ENCODE results near the gene KCNK4. TPM values are rescaled to one million over a fixed set of nuclear protein-coding genes. Genes with fewer than 3 reads are reported as not detected.
A peak's percentile ranks its signal among the peaks of the same experiment; 100 is the strongest.

KCNK4 gene
- total and polyA plus RNA-seq, 2 donors (not counting 3 experiments of a cell fraction or from before 2014, with no cell fraction given), result 0.06 to 0.44 TPM

DNA sequence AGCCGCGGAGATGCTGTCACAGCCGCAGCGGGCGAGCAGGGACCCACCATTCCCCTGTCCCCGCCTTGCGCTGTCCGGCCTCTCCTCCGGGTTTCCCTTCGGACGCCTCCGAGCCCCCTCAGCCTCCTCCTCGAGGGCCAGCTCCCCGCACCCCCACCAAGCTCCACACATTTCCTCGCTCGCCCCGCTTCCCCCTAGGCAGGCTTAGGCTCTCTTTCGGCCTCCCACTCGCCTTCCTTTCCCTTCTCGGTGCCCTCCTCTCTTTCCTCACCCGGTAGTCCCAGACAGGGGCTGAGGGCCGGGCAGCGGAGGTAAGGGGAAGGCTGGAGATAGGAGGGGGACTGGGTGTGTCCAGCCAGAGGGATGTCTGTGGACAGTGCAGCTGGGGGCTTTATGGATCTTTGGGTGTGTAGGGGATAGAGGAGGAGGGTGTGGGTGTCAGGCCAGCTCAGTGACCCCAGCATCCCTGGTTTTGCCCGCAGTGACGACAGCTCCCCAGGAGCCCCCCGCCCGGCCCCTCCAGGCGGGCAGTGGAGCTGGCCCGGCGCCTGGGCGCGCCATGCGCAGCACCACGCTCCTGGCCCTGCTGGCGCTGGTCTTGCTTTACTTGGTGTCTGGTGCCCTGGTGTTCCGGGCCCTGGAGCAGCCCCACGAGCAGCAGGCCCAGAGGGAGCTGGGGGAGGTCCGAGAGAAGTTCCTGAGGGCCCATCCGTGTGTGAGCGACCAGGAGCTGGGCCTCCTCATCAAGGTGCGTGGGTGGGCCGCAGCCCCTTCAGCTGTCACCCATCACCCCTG, 1.6 kb downstream of the KCNK4 start:
- H3K4me3 ChIP-seq (replicated peaks in 1 of 3; ENCODE audit: insufficient read depth in 1 of 3, low read depth in 1 of 3, low read length in 3 of 3), result no peak overlapping the region
- H3K4me1 ChIP-seq (ENCODE audit: control insufficient read depth, extremely low read depth, insufficient read depth, low read length), result no peaks in the 10 kb centered on the region
- no peak overlapping the region for H3K27ac ChIP-seq (ENCODE audit: insufficient read depth, low read depth, low read length)
- H3K9me1 ChIP-seq (replicated peaks; ENCODE audit: control insufficient read depth, extremely low read depth, insufficient read depth, low read length), result no peaks in the 10 kb centered on the region
- H3K9ac ChIP-seq (replicated peaks; ENCODE audit: extremely low read depth, insufficient read depth, low read length), result no peak overlapping the region
- no TSS peak for BruUV-seq (replicated peaks)
- intact Hi-C loops (cut with micrococcal nuclease) (no loop called here), dilution Hi-C loops (cut with MboI; ENCODE audit: extremely low pct_ligation_motif_present, low sequenced_read_pairs) (no loop called here)
- ChIA-PET POLR2A (no interaction called here), CTCF (interaction anchor here (1.7 to 4.5 kb wide), 2 partner anchors 9 to 12 kb away, joined by 10 to 17 read pairs; partner anchors contain the start of genes CATSPERZ and ESRRA)
- H4K20me1 ChIP-seq (replicated peaks; ENCODE audit: control insufficient read depth, extremely low read depth, insufficient read depth, low read length), result no peaks in the 10 kb centered on the region
- no peak for FAIRE-seq
- no peak for DNase-seq (ENCODE audit: low read depth, low spot score)
- H2AFZ ChIP-seq (ENCODE audit: low read depth, low read length), result no peak overlapping the region
- TF ChIP-seq, protein P1, sequence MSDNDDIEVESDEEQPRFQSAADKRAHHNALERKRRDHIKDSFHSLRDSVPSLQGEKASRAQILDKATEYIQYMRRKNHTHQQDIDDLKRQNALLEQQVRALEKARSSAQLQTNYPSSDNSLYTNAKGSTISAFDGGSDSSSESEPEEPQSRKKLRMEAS (IDR thresholded peaks at IDR 0.05; ENCODE audit: insufficient read depth, insufficient read length), result no peak
- peak; percentile 85 for TF ChIP-seq EZH2 (IDR thresholded peaks at IDR 0.05; ENCODE audit: borderline replicate concordance, low read depth, low read length, severe bottlenecking)
- no peaks in the 10 kb centered on the region for H3K79me2 ChIP-seq (ENCODE audit: control insufficient read depth, insufficient read depth, low read length)
- H3K9me3 ChIP-seq (replicated peaks; ENCODE audit: control insufficient read depth, insufficient read depth, low read length), result no peaks in the 10 kb centered on the region
- peaks cover 56 to 69% of the 10 kb centered on the region in 2 experiments for H3K27me3 ChIP-seq (ENCODE audit: control insufficient read depth in 2 of 2, insufficient read depth in 2 of 2, low read length in 2 of 2)
- H3K4me2 ChIP-seq (ENCODE audit: insufficient read depth, low read length), result no peak overlapping the region
- H3K36me3 ChIP-seq (ENCODE audit: control insufficient read depth in 2 of 2, extremely low read depth in 1 of 2, insufficient read depth in 2 of 2, low read length in 2 of 2), result no peaks in the 10 kb centered on the region

- ChIA-PET POLR2A (no interaction called here), CTCF (interaction anchor here (0.7 kb wide), 1 partner anchor 10 kb away, joined by 4 read pairs; the partner anchor contains the start of gene ESRRA)
These were observed 3.7 kb downstream of the KCNK4 start for GRCh38 chr11:64294774-64295173.

More at GRCh38 chr11:64294774-64295173, 3.7 kb downstream of the KCNK4 start:
- H3K4me2 ChIP-seq (ENCODE audit: insufficient read depth, low read length), result no peak overlapping the region
- no peak overlapping the region for H3K27ac ChIP-seq (ENCODE audit: insufficient read depth, low read depth, low read length)
- no peaks in the 10 kb centered on the region for H3K9me3 ChIP-seq (replicated peaks; ENCODE audit: control insufficient read depth, insufficient read depth, low read length)
- H3K4me3 ChIP-seq (replicated peaks in 1 of 3; ENCODE audit: insufficient read depth in 1 of 3, low read depth in 1 of 3, low read length in 3 of 3), result no peak overlapping the region
- intact Hi-C loops (cut with micrococcal nuclease) (no loop called here), dilution Hi-C loops (cut with MboI; ENCODE audit: extremely low pct_ligation_motif_present, low sequenced_read_pairs) (no loop called here)
- H3K9me1 ChIP-seq (replicated peaks; ENCODE audit: control insufficient read depth, extremely low read depth, insufficient read depth, low read length), result no peaks in the 10 kb centered on the region
- no peak for DNase-seq (ENCODE audit: low read depth, low spot score)
- no peak overlapping the region for H2AFZ ChIP-seq (ENCODE audit: low read depth, low read length)
- no TSS peak for BruUV-seq (replicated peaks)
- no peak for TF ChIP-seq GATA2 (IDR thresholded peaks at IDR 0.05; ENCODE audit: insufficient read depth, insufficient read length, low read depth, low read length)
- TF ChIP-seq POLR2A (IDR thresholded peaks at IDR 0.05; ENCODE audit: low read depth, low read length), result no peak
- TF ChIP-seq POLR2AphosphoS5 (IDR thresholded peaks at IDR 0.05; ENCODE audit: insufficient read depth, low read depth, low read length), result no peak
- no peak for TF ChIP-seq MYC (IDR thresholded peaks at IDR 0.05; ENCODE audit: low read depth, low read length)
- TF ChIP-seq, protein P1 (IDR thresholded peaks at IDR 0.05; ENCODE audit: insufficient read depth, insufficient read length), result no peak
- TF ChIP-seq EZH2 (IDR thresholded peaks at IDR 0.05; ENCODE audit: borderline replicate concordance, low read depth, low read length, severe bottlenecking), result no peak
- TF ChIP-seq JUN (IDR thresholded peaks at IDR 0.05; ENCODE audit: borderline replicate concordance, insufficient read depth, insufficient read length, low read depth), result no peak
- TF ChIP-seq CTCF (IDR thresholded peaks at IDR 0.05; ENCODE audit: extremely low read depth in 1 of 2, insufficient read depth in 1 of 2, low read depth in 1 of 2, low read length in 2 of 2), result no peak
- TF ChIP-seq FOS (IDR thresholded peaks at IDR 0.05; ENCODE audit: borderline replicate concordance, insufficient read depth, low read length), result no peak
- peaks cover 5% of the 10 kb centered on the region for H3K4me1 ChIP-seq (ENCODE audit: control insufficient read depth, extremely low read depth, insufficient read depth, low read length)
- no peak overlapping the region for H3K9ac ChIP-seq (replicated peaks; ENCODE audit: extremely low read depth, insufficient read depth, low read length)
- H4K20me1 ChIP-seq (replicated peaks; ENCODE audit: control insufficient read depth, extremely low read depth, insufficient read depth, low read length), result no peaks in the 10 kb centered on the region
- peaks cover 67 to 90% of the 10 kb centered on the region in 2 experiments for H3K27me3 ChIP-seq (ENCODE audit: control insufficient read depth in 2 of 2, insufficient read depth in 2 of 2, low read length in 2 of 2)
- no peaks in the 10 kb centered on the region for H3K79me2 ChIP-seq (ENCODE audit: control insufficient read depth, insufficient read depth, low read length)
- FAIRE-seq, result no peak
- H3K36me3 ChIP-seq (ENCODE audit: control insufficient read depth in 2 of 2, extremely low read depth in 1 of 2, insufficient read depth in 2 of 2, low read length in 2 of 2), result no peaks in the 10 kb centered on the region

Measured in endothelial cell of umbilical vein (primary cell).